Cardiac muscle cell (in vitro differentiated cells and primary cell): ENCODE measurements around the gene APLN. TPM values are rescaled to one million over a fixed set of nuclear protein-coding genes. Genes with fewer than 3 reads are reported as not detected.

Source experiments
- DNase-seq, 2 donors: peaks; one replicate each; pipeline versions ENCODE4 v3.0.0 to v3.0.0-alpha.2; 2010 to 2017; ENCODE audit warnings: low read depth in 1 of 2, low spot score in 1 of 2
- H3K27ac ChIP-seq: fragments of 200-600 bp; sonication (generic); 2 replicates; pipeline ENCODE4 v1.5.1; 2016
- H3K27me3 ChIP-seq: fragments of 200-600 bp; sonication (generic); 2 replicates; pipeline ENCODE4 v1.6.0; 2016; ENCODE audit warnings: control low read depth
- H3K36me3 ChIP-seq: fragments of 200-600 bp; sonication (generic); 2 replicates; pipeline ENCODE4 v1.5.1; 2016; ENCODE audit warnings: control low read depth
- H3K4me1 ChIP-seq: fragments of 200-600 bp; sonication (generic); 2 replicates; pipeline ENCODE4 v1.8.1; 2017; ENCODE audit warnings: low read depth, mild to moderate bottlenecking, mixed run types
- H3K4me3 ChIP-seq: fragments of 200-600 bp; sonication (generic); 2 replicates; pipeline ENCODE4 v1.5.1; 2016; ENCODE audit warnings: mild to moderate bottlenecking
- H3K9me3 ChIP-seq: fragments of 200-600 bp; sonication (generic); 2 replicates; pipeline ENCODE4 v1.5.1; 2017; ENCODE audit warnings: low read depth, mild to moderate bottlenecking, control low read depth
- polyA plus RNA-seq: library from polyadenylated mRNA; unstranded; fragments of >200 nt; fragmentation: Nextera tagmentation; extraction: Ambion mirVana; gene quantifications from 2 replicates; pipeline ENCODE4 v1.2.1, GENCODE V29; 2016
- total RNA-seq: library from RNA; depleted of rRNA; stranded (reverse); fragments of >200 nt; gene quantifications from 2 replicates; pipeline ENCODE4 v1.2.3, GENCODE V29; 2016
- TF ChIP-seq, protein P1 (sequence below): IDR thresholded peaks from 2 replicates; pipeline ENCODE4 v1.5.1; 2012; ENCODE audit warnings: low read depth, mild to moderate bottlenecking, low read length

APLN gene
- total and polyA plus RNA-seq, 2 experiments from 2014 or later: 0.45 to 1.1 TPM

DNA sequence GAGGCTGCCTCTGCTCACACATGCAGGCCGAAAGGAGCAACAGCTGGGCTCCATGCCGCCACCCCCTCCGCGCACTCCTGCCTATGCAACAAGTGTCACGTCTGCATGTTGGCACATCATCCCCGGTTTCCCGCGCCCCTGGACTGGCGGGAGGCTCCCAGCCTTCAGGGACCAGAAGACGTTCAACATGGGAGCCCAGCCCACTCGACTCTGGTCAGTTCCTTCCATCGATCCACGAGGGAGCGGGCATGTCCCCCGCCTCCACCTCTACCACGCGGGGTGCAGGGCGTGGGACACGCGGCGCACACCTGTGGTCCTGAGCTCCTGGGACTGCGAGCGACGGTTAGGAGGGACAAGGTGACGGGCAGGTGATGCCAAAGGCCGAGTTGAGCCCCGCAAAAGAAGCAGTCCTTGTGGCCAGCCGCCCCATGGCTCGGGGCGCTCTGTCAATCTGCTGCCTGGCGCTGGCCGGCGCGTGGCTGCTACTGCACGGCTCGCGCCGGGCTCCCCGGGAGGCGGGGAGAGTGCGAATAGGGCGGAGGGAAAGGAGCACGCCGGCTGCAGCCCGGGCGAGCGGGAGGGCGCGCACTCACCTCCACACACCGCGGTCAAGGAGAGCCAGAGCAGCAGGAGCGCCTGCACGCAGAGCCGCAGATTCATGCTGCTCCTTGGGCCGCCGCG is 645 bp downstream of the APLN start:
- peaks cover 52% of the 10 kb centered on the region for H3K27me3 ChIP-seq
- peak overlapping the region; percentile 47 for H3K4me3 ChIP-seq
- no peaks in the 10 kb centered on the region for H3K36me3 ChIP-seq
- no peaks in the 10 kb centered on the region for H3K9me3 ChIP-seq
- no peak overlapping the region for H3K27ac ChIP-seq
- H3K4me1 ChIP-seq: no peaks in the 10 kb centered on the region
- no peak for DNase-seq
- TF ChIP-seq, protein P1, sequence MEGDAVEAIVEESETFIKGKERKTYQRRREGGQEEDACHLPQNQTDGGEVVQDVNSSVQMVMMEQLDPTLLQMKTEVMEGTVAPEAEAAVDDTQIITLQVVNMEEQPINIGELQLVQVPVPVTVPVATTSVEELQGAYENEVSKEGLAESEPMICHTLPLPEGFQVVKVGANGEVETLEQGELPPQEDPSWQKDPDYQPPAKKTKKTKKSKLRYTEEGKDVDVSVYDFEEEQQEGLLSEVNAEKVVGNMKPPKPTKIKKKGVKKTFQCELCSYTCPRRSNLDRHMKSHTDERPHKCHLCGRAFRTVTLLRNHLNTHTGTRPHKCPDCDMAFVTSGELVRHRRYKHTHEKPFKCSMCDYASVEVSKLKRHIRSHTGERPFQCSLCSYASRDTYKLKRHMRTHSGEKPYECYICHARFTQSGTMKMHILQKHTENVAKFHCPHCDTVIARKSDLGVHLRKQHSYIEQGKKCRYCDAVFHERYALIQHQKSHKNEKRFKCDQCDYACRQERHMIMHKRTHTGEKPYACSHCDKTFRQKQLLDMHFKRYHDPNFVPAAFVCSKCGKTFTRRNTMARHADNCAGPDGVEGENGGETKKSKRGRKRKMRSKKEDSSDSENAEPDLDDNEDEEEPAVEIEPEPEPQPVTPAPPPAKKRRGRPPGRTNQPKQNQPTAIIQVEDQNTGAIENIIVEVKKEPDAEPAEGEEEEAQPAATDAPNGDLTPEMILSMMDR: no peak

DNA sequence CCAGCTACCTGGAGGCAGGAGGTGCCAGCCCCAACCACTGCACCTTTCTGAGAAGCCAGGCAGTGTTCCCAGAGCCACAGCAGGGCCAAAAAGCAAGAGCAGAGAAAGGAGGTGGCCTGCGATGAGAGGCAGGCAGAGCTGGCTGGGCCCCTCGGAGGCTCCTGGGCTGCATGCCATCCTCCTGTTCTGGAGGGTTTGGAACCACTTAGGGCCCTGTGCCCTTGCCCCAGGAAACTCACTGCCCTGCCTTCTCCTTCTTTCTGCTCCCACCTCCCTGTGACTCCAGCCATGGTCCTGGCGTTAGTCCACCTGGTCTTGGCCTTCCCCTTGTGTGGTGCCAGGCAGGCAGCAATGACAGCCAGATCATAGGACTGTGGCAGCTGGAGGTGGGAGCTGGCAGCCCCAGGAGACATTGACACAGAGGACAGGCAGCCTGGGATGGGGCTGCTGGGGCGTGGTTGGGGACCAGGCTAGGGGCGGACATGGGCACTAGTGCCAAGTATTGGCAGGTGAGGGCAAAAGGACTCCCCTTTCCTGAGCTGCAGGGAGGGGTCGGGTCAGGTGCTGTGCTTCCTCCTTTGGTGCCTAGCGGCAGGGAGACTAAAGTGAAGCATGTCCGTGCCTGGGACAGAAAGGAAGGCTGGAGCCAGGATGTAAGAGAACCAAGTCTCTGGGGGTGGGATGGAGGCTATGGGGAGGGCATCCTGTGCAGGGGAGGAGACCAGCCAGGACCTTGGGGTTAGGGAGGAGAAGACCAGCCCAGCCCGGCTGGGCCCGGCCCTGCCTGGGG is 1.4 kb downstream of the APLN start:
- H3K27ac ChIP-seq: no peak overlapping the region
- H3K36me3 ChIP-seq: no peaks in the 10 kb centered on the region
- TF ChIP-seq, protein P1: no peak
- H3K4me1 ChIP-seq: no peaks in the 10 kb centered on the region
- peaks cover 52% of the 10 kb centered on the region for H3K27me3 ChIP-seq
- H3K4me3 ChIP-seq: no peak overlapping the region
- DNase-seq: no peak
- H3K9me3 ChIP-seq: no peaks in the 10 kb centered on the region

DNA sequence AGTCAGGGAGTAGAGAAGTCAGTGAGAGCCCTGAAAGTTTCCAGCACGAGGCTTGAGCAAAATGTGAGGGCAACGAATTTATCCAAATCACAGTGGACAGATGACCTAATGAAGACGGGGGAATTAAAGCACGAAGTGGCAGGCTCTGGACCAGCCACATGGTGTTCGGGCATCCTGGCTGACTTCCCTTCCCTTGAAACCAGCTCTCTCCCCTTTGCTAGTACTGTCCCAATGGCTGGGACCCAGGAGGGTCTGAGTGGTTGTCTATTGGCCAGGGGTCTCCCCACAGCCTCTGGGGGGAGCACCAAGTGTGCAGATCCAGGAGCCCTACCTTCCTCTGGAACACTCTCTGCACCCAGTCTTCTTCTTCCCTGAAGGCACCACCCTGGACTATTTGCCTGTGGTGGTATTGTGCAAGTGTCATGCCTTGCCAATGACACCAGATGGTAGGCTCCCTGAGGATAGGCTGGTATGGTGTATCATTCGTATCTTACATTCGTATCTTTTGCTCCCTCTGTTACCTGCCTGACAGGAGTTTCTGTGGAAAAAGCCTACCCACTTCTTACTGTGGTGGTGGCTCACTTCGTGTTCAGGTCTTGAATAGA is 2.1 kb downstream of the APLN start:
- H3K9me3 ChIP-seq: no peaks in the 10 kb centered on the region
- H3K27me3 ChIP-seq: peaks cover 52% of the 10 kb centered on the region
- H3K36me3 ChIP-seq: no peaks in the 10 kb centered on the region
- H3K4me1 ChIP-seq: no peaks in the 10 kb centered on the region
- no peak for DNase-seq
- TF ChIP-seq, protein P1: no peak
- H3K27ac ChIP-seq: no peak overlapping the region
- no peak overlapping the region for H3K4me3 ChIP-seq

DNA sequence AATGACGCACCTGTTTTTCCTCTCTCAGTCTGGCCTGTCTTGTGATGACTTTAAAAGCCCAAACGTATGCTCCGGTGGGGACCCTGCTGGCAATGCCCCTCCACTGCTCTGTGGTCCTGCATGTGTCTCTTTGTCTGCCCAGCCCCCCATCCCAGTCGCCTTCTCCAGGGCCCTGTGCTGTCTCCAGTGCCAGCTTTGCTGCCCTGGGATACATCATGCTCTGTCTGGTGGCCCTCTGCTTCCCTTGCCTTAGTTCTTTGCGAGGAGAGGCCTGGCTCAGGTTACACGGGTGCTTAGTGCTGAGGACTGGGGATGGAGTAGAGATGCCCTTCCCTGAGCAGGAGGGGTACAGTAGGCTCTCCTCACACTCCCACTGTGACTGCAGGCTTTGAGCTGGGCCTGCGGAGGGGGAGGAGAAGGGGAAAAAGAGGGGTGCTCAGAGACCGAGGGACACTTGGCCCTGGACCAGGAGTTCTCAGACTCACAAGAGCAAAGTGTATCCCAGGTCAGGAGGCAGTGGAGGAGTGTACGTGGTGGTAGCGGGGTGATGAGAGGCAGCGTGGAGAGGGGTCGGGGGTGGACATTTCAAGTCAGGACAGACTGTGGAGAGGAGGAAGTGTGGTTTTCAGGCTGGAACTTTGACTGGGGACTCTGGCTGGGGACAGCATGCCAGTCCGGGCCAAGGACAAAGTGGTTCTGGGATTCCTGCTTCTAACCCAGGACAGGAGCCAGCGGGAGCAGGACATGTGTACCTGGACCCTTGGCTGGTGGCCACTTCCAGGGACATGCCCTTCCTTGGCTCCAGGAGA is 2.8 kb downstream of the APLN start:
- Histone ChIP-seq H3K27ac (no peak overlapping the region), H3K9me3 (no peaks in the 10 kb centered on the region), H3K27me3 (peaks cover 52% of the 10 kb centered on the region), H3K36me3 (no peaks in the 10 kb centered on the region), H3K4me3 (no peak overlapping the region), H3K4me1 (no peaks in the 10 kb centered on the region)
- TF ChIP-seq, protein P1: no peak
- DNase-seq: peak in 1 of 2 donors; percentile 16

DNA sequence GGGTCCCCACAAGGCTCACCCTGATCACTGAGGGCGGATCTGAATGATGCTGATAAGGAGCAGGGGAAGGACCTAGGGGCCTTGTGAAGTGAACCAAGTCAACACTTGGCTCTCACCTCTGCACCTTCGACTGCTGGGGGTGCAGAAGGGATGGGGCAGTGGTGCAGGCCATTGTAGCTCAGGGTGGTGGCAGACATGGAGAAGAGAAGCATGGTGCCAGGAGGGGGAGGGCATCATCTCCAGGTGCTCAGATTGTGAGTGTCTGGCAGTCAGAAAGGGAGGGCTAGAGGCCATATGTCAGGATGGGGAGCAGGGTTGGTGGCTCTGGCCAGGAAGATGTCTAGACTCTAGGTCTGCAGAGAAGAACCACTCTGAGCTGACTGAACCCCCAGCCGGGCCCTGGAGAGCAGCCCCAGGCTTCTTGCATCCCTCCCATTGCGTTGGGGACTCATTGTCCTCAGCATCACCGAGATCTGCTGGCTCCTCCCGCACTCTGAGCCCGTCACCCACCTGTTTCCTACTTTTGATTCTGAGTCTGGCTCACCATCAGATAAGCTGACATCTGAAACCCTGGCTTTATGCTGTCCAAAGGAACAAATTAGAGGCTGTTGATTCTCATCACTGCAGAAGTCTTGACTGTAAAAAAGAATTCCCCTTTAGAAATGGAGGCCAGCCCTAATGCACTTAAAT is 3.8 kb downstream of the APLN start:
- DNase-seq: no peak
- TF ChIP-seq, protein P1: no peak

More for the DNA sequence above, 3.8 kb downstream of the APLN start:
- Histone ChIP-seq H3K27me3 (peaks cover 48% of the 10 kb centered on the region), H3K36me3 (no peaks in the 10 kb centered on the region), H3K4me3 (no peak overlapping the region), H3K4me1 (no peaks in the 10 kb centered on the region), H3K9me3 (no peaks in the 10 kb centered on the region), H3K27ac (no peak overlapping the region)
